Medulla oblongata (tissue), 1 donor: ENCODE data around the gene MPZL2.

Experiments used
- DNase-seq: peaks from one replicate; pipeline ENCODE4 v3.0.0-alpha.2; 2015; ENCODE audit errors: extremely low spot score

MPZL2 gene

DNA sequence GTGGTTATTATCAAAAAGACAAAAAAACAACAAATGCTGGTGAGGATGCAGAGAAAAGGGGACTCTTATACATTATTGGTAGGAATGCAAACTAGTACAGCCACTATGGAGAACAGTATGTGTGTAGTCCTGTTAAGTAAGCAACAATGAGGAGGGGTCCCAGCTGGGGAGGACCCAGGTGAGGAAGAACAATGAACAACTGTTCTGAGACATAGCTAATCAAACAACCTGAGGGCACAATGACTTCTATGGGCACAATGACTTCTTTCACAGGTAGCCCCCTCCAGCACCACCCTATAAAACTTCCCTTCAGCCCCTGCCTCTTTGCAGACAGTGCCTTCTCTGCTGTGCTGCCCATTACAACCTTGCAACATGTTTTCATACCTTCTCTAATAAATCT lies 44.9 kb downstream of the MPZL2 start:
- DNase-seq = no peak

DNA sequence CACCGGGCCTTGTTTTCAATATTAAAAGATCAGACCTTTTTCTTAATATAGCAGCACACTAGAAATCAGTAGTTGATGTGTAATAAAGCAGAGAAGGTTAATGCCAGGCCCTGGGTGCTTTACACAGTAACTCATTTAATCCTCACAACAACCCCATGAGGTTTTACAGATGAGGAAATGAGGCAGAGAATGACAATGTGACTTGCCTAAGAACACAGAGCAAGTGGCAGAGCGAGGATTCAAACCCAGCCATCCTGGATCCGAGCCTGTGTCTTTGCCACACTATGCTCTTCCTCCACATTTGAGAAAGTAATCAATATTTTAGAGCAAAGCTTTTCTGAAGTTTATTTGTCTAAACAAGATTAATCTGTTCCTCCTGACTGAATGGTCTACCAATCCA lies 46.5 kb downstream of the MPZL2 start:
- no peak for DNase-seq

DNA sequence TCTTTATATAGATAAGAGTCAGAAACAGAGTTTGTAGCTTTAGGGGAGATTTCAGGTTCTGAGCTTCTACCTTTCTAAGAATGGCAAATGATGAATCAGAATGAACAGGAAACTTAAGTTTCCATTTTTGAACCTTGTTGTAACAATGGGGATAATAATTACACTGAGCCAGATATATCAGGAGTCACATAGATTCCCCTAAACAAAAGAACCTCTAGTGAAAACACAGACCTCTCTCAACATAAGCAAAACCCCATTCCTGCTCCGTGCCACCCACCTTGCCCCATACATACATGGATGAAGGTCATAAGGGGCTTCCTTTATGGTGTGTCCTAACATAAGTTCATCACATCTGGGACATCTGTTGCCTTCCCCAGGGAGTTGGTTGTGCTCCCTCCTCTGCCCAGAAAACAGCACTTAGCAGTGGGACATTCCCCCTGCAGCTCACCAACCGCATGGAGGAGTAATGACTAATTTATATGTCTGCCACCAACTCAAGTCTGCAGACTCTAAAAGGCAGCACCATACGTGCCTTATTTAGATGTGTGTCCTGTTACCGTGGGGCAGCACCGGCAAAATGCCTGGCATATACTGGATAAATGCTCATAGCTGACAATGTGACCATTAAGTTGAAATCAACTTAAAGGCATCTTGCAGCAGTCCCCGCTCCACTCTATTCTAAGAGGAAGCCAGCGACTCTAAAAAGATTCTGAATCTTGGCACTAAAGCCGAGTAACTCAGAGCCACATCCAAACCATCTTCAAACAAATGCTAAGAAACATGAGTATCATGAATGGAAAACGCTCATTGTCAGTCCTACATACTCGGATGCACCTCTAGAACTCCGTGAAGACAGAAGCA lies 47.2 kb downstream of the MPZL2 start:
- DNase-seq = no peak

DNA sequence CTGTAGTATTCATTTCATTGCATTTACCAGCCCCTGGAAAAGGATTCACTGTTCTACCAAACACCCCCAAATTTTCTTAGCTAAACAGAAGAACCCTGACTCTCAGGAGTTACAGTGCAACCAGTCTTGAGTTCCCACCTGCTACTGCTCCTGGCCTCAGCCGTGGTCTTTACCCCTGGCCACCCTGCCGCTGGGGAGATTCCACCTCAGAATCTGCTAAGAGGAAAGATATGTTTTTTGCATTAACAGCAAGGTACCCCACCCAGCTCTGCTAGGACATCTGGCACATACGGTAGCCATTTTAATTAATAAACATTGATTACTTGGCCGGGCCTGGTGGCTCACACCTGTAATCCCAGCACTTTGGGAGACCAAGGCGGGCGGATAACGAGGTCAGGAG lies 48.3 kb downstream of the MPZL2 start:
- DNase-seq = no peak

DNA sequence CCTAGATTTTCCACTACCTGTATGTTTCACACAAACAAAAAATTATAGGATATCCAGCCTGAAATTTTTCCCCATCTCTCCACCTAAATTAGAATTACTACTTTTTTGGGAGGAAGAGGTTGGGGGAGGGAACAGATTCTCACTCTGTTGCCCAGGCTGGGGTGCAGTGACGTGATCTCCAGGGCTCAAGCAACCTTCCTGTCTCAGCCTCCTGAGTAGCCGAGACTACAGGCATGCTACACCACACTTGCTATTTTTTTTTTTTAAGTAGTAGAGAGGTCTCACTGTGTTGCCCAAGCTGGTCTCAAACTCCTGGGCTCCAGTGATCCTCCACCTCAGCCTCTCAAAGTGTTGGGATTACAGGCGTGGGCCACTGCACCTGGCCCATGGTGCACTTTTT lies 48.8 kb downstream of the MPZL2 start:
- DNase-seq = no peak

DNA sequence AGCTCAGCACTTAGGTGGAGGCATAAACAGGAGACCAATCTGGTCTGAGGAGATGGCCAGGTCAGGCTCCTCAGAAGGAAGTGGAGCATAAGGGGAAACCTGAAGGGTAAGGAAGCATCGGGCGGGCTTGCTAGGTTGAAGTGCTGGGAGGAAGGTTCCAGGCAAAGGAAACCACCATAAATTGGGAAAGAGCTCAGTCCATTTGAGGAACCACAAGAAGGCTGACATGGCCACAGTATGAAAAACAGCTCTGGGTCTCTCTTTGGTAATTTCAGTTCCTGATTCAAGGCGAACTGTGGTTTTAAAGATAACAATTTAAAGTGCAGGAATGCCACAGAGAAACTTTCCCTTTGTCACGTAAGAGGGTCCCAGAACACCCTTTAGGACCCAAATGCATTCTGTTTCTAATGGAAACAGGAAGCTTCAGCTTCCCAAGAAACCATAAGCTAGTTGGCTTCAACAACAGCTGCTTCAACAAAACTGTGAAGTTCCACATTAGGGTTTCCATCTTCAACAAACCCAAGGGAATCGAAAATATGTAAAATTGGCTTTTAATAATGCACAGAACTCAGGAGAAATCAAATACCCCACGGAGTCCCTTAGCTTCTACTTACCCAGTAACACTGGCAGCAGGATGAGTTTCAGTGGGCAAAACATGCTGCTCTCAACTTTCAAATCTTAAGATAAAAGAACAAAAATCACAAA lies 49.7 kb downstream of the MPZL2 start:
- DNase-seq = peak; percentile 75

DNA sequence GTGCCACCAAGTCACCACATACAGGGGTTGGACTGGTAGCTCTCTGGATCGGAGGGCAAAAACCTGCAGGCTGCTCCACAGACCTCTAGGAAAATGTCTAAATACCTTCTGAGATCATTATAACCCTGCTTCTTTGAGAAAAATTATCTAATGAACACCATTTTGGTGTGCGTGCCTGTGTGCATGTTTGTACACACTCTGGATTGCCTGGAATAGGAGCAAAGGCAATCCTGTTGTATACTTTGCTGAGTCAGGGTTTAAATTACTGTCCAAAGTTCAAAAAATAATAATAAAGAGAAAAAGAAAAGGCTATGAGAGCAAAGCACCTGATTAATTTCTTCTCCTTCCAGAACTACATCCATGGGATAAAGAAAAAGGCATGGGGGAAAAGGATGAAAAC lies 50.3 kb downstream of the MPZL2 start:
- no peak for DNase-seq

DNA sequence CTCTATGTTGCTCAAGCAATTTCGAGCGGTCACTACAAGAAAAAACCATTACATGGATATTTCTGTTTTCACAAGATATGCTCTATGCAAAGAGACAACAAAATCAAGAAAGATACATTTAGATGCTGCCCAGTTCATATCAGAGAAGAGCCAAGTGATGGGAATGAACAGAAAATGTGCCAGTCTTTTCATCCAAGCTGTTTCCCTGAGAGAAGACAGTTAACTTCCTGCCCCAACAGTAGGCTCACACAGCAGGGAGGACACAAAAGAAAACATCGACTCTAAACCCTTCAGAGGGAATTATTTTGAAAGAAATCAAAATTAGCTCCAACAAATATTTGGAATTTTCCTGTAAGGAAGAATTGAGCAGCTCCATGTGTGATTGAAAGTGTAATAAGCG lies 50.9 kb downstream of the MPZL2 start:
- DNase-seq = no peak

DNA sequence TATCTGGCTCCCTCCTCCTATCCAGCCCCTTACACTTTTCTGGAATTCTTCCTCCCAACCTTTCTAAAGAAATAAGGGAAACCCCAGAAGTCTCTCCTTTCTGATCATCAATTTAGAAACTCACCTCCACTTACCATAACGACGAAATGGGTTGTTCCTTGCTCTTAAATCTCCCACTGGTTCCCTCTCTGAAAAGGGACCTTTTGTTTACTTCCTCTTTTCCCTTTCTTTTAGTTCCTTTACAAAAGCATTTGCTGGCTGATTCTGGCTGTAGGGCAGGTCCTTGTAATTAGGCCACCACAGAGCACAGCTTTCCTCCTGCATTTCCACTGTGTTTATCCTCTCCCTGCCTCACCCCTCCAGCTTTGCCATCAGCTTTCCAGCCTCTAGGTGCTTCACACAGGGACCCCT lies 51.3 kb downstream of the MPZL2 start:
- no peak for DNase-seq

DNA sequence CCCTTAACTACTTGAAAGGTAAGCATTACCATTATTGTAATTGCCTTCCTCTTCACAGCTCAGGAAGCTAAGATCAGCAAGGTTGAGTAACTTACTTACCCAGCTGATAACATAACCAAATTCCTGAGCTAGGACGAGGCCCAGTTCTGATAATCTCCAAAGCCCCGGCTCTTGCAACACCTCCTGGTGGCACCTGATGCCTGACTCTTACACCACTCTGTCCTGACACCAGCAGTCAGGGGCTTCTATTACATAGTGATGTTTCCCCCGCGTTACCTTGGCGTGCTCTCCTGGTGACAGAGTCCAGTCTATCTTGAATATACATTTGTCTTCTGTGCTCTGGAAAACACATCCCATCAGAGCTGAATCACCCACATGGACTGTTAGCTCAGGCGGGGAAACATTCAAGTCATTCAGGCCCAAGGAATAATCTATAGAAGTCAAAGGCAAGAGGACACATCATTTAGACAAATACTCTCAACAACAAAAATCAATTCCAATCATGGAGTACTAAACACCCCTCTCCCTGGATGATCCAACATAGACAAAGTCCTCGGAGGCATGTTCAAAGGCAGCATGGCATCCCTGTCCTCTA lies 51.9 kb downstream of the MPZL2 start:
- no peak for DNase-seq

DNA sequence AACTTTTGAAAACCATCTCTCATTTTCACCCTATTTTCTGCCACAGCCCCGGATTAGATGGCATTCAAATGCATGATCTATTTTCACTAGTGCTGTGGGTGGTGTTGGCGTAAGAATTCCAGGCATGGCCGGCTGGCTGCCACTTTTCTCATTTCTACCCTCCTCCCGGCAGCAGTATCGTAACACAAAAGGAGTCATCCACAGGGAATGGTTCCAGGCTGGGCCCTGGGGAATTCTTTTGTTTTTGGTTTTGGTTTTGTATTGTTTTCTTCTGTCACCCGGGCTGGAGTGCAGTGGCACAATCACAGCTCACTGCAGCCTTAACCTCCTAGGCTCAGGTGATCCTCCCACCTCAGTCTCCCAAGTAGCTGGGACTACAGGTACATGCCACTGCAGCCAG lies 53.1 kb downstream of the MPZL2 start:
- no peak for DNase-seq

DNA sequence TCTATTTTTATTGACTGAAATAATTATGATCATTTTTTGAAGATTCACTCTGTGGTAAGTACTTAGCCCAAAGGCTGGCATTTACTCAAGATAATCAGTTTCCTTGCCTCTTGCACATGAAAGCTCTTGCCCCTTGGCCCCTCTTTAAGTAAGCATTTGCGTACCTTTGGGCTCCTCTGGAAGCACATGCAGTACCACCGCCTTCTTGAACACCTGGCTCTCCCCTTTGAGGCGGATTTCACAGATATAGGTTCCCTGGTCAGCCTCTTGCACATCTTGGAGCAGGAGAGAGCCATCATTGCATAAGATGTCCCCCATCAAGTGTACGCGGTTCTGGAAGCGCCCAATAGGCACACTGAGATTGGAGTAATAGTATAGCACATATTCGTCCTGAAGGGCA lies 53.8 kb downstream of the MPZL2 start:
- no peak for DNase-seq

DNA sequence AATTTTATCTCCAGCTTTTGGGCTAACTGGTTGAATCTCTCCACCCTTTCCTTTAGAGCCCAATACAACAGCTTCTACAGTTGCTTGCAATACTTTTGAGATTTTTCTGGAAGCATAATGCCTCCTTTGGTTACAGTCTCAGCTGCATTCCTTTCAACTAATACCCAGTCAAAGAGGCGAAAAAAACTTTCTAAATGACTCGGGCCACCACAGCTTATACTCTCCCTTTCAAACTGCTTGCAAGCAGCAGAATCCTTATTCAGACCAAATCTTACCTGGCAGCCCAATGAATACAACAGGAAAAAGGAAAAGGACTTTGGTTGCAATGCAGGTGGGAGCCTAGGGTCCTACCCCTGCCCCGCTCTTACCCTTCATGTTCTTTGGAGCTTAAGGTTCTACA lies 55.1 kb downstream of the MPZL2 start:
- no peak for DNase-seq

DNA sequence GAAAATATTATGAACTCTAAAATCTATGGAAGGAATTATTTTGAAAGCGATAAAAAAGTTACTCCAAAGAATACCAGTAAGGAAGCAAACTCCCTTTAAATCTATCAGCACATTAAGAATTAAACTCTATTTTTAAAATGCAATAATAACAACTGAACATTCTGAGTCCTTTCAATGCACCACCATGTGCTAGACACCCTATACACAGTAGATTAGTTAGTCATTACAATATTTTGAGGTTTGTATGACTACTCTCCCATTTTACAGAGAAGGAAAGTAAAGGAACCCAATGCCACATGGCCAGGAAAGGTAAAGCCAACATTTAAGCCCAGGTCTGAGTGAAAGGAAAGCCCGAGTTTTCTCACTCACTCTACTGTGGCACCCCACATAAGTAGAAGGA lies 57.0 kb downstream of the MPZL2 start:
- no peak for DNase-seq

DNA sequence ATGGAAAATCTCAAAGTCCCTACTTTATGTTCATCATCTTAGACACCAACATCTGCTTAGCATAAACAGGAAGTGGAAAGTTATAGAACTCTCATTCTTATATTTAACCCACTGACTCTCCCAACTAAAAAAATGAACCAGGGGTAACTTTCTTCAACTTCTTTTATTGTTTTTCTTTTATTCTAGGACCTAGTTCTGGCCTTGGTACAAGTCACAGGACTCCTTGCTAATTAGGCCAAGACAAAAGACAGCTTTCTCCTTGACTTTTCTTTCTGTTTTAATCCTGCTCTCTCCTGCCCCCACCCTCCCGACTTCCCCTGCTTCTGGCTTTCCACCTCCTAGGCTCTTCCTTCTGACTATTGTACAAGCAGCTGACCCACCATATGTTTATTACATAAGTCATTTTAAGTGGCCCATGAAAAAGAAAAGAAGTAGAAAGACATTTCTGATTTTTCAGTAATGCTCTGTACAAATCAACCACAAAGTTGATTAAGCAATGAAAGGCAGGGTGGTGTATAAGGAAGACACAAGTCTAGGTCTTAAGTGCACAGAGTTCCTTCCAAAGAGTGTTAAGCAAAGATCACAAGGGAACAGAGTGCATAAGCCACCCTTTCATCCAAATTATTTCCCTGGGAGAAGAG lies 57.6 kb downstream of the MPZL2 start:
- DNase-seq = no peak

DNA sequence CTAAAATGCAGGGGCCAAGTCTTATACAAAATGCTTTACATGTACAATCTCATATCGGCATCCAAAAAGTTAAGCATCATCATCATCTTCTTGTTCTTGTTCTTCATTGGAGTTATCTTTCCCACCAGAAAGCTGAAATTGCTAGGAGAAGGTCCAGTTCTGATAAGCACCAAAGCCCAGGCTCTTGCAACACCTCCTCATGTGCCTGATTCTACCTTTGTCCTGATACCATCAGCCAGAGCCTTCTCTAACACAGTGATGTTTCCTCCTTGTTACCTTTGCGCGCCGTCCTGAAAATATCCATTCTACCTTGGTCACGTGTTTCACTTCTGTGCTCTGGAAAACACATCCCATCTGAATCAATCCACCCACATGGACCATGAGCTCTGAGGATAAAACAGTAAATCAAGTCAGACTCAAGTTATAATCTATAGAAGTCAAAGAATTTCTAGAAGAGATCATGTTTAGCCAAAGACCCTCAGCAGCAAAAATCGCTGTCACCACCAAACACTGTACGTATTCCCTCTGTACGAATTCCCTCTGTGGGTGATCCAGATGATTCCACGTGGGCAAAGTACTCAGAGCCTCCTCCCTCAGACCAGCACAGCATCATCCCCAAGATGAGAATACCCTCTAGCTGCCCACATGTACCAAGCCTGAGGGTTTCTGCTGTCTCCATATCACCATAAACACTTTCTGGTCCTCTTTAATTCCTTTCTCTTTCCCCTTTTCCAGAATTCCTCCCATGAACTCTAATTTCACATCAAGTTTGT lies 58.3 kb downstream of the MPZL2 start:
- no peak for DNase-seq
